NCI-H187 (cell line): ENCODE data around the gene E2F2.
"Not testable (repeated sequence)": the region's sequence is repeated elsewhere in the genome, so short reads cannot be mapped to it uniquely, and the experiment has no call there.

Experiments used
- DNase-seq, 2 experiments: peaks; one replicate each; lab custom pipeline; 2025; lab: John Stamatoyannopoulos, UW

Gene E2F2

DNA sequence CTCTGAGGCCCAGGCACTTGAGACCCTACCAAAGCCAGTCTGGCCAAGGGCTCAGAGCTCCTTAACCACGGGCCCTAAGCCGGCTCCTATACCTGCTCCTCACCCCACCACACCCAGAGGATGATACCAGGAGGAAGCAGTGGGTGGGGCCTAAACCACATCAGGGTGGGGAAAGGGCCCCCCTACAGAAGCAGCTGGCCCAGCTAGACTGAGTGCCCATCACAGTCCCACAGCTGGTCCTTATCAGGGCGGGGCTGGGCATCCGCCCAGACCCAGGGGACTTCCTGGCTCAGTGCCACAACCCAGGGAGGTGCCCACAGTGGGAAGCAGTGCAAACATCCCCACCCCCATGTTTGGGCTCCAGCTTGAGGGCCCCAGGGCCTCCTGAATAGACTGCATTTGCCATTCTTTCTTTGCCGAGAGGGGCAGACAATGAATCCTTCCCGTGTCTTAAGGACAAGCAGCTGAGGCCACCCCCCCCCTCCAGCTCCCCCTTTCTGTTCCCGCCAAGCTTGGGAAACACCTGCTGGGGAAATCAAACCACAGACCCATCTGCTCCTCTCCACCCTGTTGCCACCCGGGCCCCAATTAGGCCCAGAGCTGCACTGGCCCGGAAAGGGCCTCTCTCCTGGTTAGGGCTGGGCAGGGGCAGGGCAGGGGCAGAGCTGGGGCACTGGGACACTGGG is 6.2 kb downstream of the E2F2 start:
- peak; percentile 85 to 87 for DNase-seq

DNA sequence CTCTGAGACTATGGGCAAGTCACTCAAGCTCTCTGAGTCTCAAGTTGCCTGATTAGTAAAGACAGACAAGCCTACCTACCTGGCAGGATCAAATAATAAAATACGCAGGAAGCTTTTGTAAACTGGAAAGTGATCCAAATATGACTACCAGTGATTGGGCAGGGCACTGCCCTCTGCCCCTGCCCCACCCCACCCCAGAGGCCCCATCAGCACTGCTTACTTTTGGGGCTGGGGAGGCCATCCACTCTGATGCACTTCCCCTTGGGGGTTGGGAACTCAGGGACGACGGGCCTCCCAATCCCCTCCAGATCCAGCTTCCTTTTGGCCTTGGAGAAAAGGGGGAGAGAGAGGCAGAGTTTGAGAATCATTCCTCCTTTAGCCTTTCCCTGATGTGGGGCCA is 6.9 kb downstream of the E2F2 start:
- DNase-seq = no peak

DNA sequence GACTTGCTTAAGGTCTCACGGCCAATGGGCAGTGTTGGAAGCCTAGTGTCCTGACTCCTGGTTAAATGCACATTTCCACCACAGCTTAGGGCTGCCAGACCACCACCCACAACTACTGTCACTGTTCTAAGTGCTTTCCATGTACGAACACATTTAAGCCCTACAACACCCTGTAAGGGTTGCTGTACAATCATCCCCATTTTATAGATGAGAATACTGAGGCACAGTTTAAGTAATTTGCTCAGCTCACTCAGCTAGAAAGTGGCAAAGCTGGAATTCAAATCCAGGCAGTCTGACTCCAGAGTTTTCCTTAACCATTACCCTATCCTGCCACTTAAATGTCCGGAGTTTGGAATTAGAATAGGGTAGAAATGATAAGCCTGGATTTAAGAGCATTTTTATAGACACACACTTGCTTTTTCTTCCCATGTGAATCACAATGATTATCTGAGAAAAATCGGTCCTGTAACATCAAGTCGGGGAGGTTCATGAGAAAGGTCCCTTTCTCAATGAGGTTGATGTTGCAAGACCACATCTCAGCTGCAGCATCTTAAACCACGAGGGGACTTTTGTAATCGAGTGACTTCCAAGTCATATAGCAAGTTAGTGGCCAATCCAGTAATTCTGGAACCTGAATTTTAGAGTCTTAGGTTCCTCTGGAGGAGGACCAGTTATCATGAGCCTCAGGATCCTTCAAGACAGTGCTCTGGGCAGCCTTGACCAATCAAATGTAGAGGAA is 8.6 kb downstream of the E2F2 start:
- DNase-seq = no peak

DNA sequence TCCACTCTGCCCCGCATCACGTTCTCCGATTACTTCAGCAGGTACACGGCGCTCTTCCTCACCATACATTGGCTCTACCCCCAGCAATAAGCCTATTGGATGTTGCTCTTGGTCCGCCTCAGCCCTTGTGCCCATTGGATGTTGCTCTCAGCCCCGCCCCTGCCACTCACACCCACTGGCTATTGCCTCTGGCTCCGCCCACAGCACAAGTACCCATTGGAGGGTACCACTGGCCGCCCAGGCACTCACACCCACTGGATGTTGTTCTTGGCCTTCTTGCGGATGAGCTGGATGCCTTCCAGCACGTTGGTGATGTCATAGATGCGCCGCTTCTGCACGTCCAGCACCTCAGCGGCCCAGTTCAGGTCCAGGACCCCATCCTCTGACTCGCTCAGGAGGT is 9.4 kb downstream of the E2F2 start:
- DNase-seq = no peak

DNA sequence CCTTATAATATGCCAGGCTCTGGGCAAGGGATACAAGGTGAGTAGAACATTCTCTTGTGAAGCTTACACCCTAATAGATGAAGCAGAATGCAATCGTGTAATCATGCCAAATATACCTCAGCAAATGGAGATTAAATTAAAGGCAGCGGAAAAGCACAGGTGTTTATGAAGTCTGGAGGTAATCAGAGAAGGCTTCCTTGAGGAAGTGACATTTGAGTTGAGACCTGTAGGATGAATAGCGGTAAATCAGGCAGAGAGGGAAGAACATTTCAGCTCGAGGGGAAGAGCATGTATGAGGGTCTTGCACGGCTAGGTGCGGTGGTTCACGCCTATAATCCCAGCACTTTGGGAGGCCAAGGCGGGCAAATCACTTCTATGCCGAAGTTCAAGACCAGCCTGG is 13.5 kb downstream of the E2F2 start:
- DNase-seq = no peak

DNA sequence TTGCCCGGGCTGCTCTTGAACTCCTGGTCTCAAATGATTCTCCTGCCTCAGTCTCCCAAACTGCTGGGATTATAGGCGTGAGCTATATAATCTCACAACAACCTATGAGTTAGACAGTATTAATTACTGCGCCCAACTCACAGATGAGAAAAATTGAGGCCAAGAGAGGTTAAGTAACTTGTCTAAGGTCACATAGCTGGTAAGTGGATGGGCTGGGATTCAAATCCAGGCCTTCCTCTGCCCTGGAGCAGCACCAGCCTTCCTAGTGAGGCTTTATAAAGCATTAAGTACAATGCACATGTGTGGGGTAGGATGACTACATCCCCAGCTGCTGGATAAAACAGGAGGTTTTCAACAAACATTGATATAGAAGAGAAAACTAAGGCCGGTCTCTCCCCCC is 15.1 kb downstream of the E2F2 start:
- DNase-seq = no peak

DNA sequence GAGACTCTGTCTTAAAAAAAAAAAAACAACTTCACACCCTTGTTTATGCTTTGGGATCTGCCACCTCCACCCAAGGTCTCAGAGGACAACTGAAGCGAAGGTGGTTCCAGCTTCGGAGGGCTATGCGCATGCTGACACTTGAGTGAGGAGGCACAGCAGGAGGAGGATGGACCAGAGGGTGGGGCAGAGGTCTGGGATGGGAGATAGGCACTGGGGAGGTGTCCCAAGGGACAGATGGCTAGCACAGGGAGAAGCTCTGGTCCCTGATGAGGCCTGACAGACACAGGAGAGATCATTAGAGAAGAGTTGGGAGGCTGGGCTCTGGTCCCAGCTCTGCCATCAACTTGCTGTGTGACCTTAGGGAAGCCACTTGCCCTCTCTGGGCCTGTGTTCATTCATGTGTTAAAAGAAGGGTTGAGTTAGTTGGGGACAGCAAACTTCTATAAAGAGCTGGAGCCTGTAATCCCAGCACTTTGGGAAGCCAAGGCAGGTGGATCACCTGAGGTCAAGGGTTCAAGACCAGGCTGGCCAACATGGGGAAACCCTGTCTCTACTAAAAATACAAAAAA is 16.8 kb downstream of the E2F2 start:
- DNase-seq = no peak

DNA sequence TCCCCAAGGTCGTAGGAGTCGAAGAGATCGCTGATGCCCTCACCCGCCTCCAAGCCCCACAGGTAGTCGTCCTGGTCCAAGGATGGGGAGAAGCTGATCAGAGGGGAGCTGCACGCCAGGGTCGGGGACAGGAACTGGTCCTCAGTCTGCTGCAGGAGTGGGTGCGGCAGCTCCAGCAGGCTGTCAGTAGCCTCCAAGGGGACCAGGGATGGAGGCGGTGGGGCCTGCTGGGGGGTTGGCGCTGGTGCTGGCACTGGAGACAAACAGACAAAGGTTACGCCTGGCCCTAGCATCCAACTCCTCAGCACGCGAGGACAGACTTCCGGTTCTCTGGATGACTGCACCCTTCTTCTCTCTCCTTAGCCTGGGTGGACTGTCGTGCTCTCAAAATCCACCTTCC is 21.1 kb downstream of the E2F2 start:
- no peak for DNase-seq

DNA sequence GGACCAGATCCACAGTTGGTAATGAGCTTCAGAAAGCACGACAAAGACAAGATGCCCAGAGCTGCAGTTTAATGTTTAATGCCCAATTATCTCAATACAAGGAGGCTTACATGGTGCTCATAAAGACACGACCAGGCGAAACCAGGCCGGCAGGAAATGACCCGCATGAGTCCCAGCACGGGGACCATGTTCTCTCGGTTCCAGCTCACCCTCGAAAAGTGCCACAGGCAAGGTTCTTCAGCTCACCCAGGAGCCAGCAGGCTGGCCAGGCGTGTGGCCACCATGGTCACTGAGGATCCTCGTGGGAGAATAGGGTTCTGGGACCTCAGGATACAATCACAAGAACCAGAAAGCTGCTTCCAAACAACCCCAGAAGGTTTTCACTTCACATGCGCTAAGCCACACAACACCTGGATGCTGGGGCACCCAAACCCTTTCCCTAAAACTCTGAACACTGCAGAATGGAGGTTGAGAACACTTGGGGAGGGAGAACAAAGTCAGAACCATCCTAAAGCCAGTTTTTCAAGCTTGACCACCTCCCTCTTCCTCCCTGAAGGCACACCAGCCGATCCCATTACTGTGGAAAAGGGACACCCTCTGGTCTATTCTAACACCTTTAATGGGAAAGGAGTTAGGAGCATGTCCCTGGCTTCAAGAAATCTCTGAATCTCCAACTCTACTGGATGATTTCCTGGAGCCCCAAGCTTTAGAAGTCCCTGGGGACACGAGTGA is 24.5 kb downstream of the E2F2 start:
- DNase-seq = no peak

DNA sequence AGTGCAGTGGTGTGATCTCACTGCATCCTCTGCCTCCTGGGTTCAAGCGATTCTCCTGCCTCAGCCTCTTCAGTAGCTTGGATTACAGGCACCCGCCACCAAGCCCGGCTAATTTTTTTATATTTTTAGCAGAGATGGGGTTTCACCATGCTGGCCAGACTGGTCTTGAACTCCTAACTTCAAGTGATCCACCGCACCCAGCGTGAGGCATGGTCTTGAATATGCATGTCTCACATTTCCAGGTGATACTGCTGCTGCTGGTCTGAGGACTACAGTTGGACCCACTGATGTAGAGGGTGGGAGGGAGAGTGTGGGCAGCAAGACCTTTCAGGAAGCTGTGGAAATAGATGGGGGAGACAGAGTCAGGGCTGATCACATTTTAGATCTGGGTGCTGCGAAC is 25.2 kb downstream of the E2F2 start:
- no peak for DNase-seq

DNA sequence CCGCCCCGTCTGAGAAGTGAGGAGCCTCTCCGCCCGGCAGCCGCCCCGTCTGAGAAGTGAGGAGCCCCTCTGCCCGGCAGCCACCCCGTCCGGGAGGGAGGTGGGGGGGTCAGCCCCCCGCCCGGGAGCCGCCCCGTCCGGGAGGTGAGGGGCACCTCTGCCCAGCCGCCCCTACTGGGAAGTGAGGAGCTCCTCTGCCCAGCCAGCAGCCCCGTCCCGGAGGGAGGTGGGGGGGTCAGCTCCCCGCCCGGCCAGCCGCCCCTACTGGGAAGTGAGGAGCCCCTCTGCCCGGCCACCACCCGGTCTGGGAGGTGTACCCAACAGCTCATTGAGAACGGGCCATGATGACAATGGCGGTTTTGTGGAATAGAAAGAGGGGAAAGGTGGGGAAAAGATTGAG is 26.9 kb downstream of the E2F2 start:
- not testable (repeated sequence) for DNase-seq

DNA sequence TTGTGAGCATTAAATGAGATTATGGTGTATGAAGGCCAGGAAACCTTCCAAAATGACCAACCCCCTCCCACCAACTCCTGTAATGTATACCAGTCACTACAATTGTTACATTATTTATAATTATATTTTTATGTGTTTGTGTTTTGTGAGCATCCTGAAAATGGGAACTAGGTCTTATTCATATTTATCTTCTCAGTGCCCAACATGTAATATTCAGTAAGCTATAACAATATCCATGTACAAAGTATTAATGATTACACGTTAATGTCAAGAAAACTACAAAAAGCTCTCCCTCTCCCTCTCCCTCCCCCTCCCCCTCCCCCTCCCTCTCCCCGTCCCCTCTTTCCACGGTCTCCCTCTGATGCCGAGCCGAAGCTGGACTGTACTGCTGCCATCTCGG is 28.1 kb downstream of the E2F2 start:
- no peak for DNase-seq

DNA sequence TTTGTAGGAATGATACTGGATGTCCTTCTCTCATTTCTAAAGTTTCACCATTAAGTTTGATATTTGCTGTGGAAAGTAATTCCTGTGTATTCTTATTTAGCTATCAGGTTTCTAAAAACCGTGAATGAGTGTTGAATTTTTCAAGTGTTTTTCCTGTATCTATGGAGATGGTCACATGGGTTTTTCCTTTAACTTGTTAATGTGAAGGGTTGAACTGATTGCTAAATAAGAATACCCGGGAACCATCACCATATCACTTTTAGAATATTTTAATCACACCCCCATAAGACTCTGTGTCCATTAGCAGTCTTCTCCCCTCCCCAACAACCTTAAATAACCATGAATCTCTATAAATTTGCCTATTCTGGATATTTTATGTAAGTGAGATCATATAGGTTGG is 30.6 kb downstream of the E2F2 start:
- no peak for DNase-seq

DNA sequence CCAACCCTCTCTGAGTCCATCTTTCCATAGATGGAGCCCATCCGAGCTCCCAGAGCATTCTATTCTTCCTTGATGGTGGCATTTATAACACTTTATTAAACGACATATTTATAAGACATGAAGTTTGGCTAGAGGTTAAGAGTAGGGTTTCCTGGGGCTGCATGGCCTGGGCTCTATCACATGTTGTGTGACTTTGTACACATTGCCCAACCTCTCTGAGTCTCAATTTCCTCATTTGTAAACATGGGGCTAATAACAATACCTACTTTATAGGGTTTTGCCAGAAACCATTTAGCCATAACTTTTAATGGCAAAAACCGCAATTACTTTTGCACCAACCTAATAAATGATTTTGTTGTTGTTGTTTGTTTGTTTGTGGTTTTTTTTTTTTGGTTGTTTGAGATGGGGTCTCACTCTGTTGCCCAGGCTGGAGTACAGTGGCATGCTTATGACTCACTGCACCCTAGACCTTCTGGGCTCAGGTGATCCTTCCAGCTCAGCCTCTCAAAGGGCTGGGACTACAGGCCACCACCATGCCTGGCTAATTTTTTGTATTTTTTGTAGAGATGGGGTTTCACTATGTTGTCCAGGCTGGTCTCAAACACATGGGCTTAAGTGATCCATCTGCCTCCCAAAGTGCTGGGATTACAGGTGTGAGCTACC is 33.1 kb downstream of the E2F2 start:
- DNase-seq = no peak

DNA sequence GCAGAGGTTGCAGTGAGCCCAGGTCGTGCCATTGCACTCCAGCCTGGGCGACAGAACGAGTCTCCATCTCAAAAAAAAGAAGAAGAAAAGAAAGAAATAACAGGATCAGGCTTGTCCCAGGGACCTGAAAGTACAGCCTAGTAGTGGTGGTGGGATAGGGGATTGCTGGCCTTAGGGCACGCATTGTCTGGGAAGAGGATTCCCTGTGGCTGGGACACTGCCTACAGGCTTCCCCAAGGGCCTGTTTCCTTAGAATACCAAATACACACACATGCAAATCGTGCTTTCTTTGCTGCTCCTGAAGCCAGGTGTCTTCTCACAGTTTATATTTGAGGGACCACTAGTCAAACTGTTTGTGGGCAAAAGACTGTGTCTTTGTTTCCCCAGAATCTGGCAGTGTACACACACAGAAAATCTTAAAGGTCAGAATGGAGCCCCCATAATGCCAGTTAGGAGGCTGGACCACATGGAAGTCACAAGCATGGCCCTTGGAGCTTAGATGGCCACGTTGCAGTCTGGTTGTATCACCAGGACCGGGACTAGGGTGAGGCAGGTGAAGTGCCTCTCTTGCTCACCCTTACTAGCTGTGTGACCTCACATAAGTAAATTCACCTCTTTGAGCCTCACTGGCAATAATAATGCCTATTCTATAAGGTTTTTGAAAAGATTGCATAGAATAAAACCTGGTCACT is 34.4 kb downstream of the E2F2 start:
- DNase-seq = no peak

DNA sequence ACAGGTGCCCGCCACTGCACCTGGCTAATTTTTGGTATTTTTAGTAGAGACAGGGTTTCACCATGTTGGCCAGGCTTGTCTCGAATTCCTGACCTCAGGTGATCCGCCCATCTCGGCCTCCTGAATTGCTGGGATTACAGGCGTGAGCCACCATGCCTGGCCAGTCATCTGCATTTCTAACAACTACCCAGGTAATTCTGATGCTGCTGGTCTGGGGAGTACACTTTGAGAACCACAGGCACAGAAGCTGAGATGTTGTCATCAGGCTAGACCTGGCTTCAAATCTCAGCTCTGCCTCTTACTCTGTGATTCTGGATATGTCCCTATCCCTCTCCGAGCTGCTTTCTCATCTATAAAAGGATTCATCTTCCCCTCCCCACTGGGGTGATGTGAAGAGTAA is 36.2 kb downstream of the E2F2 start:
- not testable (repeated sequence) for DNase-seq

DNA sequence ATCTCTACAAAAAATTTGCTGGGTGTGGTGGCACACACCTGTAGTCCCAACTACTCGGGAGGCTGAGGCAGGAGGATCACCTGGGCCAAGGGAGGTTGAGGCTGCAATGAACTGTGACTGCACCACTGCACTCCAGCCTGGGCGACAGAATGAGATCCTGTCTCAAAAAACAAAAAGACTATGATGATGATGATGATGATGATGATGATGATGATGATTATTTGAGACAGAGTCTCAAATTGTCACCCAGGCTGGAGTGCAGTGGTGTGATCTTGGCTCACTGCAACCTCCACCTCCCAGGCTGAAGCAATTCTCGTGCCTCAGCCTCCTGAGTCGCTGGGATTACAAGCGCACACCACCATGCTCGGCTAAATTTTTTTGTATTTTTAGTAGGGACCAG is 38.3 kb downstream of the E2F2 start:
- not testable (repeated sequence) for DNase-seq

DNA sequence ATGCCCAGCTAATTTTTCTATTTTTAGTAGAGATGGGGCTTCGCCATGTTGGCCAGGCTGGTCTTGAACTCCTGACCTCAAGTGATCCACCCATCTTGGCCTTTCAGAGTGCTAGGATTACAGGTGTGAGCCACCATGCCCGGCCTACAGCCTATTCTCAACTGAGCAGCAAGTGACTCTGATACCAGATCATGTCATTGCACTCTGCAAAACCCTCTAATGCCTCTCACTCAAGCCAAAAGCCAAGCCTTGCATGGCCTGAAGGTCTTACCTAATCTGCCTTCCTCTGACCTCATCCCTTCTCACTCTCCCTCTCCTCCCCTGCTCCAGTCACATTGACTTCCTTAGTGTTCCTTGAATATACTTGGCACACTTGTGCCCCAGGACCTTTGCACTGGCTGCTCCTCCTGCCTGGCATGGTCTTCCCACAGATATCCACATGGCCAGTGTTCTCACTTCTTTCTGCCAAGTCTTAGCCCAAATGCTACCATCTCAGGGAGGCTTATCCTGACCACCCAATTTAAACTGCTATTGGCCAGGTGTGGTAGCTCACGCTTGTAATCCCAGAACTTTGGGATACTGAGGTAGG is 38.8 kb downstream of the E2F2 start:
- no peak for DNase-seq

DNA sequence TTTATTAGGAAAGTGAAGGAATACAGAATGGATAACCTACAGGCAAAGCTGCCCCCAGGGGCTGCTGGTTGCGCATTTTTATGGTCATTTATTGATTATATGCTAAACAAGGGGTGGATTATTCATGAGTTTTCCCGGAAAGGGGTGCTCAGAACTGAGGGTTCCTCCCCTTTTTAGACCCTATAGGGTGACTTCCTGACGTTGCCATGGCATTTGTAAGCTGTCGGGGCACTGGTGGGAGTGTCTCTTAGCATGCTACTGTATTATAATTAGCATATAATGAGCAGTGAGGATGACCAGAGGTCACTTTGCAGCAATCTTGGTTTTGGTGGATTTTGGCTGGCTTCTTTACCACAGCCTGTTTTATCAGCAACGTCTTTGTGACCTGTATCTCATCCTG is 41.2 kb downstream of the E2F2 start:
- DNase-seq = no peak

DNA sequence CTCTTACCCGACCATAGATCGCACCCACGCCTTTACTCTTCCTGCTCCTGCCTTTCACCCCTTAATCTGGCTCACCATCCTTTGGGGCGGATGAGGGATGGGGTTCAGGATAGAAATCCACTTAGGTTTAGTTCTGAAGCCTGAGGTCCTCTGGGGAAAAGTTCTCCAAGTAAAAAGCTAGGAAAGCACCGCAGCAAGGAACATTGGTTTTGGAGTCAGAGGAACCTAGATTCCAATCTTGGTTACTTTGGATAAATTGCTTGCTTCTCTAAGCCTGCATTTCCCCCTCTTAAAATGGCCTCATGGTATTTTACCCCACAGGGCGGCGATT is 46.1 kb downstream of the E2F2 start:
- no peak for DNase-seq

DNA sequence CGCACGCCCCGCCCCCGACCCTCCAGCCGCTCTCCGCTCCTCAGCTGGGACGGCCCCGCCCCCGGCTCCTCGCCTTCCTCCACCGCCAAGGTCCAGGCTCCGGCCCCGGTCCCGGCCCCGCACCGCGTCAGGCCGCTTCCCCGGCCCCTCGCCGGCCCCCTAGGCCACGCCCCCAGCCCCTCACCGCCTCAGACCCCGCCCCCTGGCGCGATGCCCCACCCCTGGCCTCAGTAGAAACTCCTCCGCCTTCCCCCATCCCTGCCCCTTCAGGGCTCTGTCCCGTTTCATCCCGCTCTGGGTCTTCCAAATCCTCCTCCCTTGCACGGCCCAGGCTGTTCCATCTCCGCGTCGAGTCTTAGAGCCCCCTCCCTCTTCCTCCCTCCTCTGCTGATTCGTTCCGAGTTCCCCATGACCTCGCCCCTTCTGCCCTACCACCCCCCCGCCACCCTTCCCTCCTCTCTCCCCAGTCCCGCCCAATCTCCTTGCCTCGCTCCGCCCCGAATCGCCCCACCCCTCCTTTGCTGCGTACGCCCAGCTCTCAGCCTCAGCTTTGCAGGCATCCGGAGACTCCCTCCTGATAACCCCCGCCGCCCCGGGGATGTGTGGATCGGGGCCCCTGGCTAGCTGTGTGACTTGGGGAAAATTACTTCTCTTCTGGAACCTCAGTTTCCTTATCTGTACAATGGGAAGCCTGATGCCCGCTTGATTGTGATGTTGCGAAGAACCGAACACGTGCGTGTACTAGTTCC is 46.6 kb downstream of the E2F2 start:
- DNase-seq = peak; percentile 40 to 75
